GM21528 (cell line): ENCODE results near the gene NCF4.

ENCODE experiments used
- ATAC-seq: cut with Tn5 transposase; IDR thresholded peaks from one replicate; pipeline ENCODE4 v1.9.1; 2021; ENCODE audit warnings: mild to moderate bottlenecking, moderate library complexity; ENCODE audit not compliant: unreplicated experiment, low FRiP score

The NCF4 gene

GRCh38 chr22:36918586-36919284 lies 57.9 kb downstream of the NCF4 start:
- ATAC-seq, result no peak

- ATAC-seq, result no peak
Observed at GRCh38 chr22:36921309-36922104, 60.7 kb downstream of the NCF4 start.

DNA sequence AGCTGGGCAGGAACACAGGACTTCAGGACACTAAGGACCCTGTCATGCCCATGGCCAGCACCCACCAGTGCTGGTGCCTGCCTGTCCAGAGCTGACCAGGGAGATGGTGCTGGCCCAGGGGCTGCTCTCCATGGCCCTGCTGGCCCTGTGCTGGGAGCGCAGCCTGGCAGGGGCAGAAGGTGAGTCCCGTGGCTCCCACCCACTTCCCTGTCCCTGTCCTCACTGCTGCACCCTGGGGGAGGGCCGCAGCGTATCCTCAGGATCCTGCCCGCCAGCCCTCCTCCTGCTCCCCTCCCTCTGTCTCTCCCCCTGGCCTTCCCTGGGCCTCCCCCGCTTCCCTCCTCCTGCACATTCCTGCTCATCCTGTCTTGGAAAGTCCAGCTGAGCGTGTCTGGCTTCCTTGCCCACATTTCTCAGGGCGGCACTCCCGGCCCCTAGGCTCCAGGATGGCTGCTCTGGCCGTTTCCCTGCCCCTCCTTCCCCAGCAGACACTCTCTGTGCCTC lies 61.4 kb downstream of the NCF4 start:
- ATAC-seq, result no peak

- ATAC-seq, result no peak
Observed at GRCh38 chr22:36922711-36923110, 61.9 kb downstream of the NCF4 start.

DNA sequence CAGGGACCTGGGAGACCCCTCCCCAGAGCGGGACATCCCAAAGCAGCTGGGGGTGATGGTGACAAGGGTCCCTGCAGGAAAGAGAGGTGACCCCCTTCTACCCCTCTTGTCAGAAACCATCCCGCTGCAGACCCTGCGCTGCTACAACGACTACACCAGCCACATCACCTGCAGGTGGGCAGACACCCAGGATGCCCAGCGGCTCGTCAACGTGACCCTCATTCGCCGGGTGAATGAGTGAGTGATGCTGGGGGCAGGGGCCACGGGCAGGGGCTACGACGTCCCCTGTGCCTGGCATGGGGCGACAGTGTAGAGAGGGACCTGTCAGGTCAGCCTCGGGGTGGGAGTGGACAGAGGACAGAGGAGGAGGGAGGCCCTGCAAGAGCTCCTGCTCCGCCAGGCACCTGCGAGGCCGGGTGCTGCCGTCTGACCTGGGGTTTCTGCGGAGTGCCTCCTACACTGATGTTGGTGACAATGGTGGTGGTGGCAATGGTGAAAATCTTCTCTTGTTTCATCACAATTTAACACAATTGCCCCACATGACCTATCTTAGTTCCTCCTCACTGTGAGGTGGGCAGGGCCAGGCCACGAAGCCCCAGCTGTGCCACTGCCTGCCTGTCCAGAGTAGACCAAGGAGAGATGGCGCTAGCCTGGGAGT lies 62.5 kb downstream of the NCF4 start:
- ATAC-seq, result no peak

- ATAC-seq, result no peak
Observed at GRCh38 chr22:36924151-36924698, 63.4 kb downstream of the NCF4 start.

GRCh38 chr22:36925388-36926290 lies 64.8 kb downstream of the NCF4 start:
- no peak for ATAC-seq

DNA sequence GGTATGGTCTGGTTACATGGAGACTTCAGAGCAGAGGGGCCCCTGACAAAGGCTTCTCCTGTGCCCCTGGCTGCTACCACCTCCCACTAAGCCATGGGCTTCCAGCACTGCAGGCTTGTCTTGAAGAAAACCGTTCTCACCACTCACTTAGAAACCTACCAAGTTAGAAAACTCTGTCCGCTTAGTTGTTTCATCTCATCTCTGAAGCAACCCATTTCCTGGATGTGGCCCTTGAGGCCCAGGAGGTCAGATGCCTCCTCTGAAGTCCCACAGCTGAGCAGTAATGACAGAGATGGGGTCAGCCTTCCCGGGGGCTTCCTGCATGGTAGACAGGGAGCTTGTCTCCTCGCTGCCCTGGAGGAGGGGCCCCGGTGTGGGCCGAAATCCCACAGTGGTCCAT lies 65.5 kb downstream of the NCF4 start:
- no peak for ATAC-seq

- no peak for ATAC-seq
Observed at GRCh38 chr22:36926721-36927435, 66.1 kb downstream of the NCF4 start.
